Activated T-cell treated with anti-CD3 and anti-CD28 coated beads for 48 hours (primary cell): ENCODE data around the gene TRAK2.
A peak's percentile ranks its signal among the peaks of the same experiment; 100 is the strongest.
"Not testable (repeated sequence)": the region's sequence is repeated elsewhere in the genome, so short reads cannot be mapped to it uniquely, and the experiment has no call there.

ENCODE experiments used
- DNase-seq: peaks from one replicate; pipeline ENCODE4 v3.0.0-alpha.2; 2020; ENCODE audit warnings: low read depth

The TRAK2 gene

DNA sequence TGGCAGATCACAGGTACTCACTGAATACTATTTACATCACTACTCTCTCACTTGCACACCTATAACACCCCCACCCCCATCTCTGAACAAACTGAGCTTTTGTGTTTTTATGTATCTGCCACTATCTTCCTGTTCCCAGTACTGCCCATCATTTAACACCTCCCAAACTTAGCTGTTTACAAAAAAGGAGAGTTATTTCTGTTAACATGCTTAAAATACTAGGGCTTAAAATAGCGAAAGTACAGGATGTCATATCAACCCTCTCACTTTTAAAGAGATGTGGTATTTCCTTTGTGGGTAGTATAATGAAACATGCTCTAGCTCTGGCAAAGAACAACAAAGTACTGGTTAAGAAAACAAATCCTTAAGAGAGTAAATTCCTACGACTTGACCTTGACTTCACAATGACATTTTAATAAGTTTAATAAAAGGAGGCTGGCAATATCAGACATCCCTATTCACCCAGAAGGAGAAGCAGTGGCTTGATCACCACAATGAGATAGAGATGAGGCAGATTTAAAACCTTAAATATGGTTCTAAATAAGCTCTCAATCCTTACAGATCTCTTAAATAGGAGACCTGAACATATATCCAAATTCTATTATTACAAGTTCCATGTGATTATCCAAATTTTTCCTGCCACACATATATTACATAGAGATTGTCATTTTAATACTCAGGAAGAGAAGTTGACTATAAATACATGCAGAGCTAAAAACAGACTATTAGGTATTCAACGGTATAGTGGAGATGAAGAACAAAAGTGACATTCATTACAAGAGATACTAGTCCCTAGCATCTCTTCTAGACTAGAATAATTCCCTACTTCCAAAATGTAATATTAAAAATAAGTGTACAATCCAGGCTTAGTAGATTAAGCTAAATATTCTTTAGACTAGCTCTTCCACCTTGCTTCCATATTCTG lies 36.9 kb downstream of the TRAK2 start:
- DNase-seq = no peak

DNA sequence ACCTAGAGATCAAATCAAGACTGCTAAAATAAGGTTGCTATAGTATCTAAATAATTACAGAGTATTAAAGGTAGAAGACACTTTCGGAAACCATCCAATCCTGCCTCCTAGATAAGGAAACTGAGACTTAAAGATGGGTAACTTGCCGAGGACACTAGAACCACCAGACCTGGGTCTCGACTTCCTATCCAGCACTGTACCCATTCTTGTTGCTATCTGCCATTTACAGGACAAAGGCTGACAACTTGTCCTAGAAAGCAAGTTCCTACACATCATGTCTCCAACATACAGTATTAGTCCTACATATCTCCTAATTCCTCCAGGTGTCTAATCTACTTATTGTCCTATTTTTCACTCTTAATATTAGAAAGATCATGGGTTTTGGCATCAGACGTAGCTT lies 37.7 kb downstream of the TRAK2 start:
- DNase-seq = no peak

DNA sequence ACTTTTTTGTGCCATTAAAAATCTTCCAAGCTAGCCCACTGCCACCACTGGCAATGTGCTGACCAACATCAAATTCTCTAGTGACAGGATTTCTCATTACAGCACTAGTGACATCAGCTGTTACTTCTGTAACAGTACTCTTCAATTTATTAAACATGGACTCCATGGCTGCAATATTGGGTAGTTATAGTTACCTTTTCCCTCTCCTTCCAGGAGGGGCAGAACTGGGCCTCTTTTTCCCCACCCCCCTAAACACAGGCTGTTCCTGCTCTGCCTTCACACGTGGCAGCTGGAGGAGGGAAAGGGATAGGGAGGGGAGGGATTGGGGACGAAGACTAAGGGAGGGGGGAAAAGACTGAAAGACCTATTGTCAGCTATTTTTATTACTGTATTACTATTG lies 38.1 kb downstream of the TRAK2 start:
- no peak for DNase-seq

DNA sequence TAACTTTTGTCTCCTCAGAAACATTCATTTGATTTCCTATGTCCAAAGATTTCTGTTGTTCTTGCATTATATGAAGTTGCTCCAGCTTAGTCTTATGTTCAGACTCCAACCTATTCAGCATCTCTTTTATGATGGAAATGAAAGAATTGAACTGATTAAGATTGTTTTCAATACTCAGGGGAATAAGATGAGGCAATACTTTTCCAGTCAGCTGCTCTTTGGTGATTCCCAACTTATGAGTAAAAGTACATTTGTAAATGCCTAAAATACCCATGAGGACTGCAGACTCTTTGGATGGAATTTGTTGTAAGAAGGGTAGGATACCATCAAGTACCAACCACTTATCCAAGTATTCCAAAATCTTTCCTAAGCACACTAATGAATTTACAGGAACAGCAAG lies 39.8 kb downstream of the TRAK2 start:
- no peak for DNase-seq

DNA sequence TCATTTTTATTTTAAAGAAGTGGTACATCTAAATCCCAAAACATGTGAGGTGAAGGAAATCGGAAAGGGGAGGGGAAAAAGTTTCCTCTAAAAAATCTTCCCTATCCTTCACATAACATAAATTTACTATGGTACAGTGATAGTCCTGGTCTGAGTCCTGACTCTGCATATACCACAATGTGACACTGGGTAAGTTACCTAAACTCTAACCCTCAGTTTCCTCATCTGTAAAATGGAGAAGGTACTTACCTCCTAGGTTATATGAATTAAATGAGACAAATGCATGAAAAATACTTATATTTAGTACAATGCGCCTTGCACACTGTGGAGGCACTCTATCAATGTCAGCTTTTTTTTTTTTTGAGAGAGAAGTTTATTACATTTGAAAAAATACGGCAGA lies 42.3 kb downstream of the TRAK2 start:
- DNase-seq = no peak

DNA sequence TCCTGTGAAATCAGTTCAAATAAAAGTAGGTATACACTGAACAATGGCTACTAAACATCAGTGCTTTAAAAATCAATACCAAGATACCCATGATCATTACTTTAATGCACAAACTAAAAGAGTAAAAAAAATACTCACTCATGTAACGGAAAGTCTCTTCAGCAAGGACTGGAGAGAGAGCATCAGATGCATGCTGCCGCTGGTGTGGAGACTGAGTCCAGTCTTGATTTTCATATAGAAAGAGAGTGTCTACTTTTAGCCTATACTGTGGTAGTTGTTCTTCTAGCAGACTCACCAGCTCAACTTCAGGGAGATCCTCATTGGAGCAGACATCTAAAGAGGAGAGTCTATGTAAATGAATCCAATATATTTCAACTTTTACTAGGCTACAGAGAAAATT lies 44.0 kb downstream of the TRAK2 start:
- no peak for DNase-seq

DNA sequence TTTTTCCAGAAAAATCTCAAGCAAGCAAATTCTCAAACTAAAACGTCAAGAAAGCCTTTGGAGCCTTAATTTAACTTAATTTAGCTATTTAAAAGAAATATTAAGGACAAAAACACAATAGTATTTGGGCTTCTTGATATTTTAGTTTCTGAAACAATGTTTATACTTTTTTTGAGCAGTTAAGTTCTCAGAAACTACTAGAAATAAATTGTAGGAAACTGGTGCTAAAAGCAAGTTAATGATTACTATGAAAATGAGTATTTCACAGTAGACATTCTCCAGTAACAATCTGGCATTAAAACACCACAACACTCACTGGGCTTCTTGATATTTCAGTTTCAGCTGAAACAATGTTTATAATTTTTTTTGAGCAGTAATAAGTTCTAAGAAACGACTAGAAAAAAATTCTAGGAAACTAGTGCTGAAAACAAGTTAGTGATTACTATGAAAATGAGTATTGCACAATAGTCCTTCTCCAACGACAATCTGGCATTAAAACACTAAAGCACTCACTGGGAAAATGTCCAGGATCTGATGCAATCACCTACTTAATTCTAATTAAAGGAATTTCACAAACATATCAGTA lies 45.1 kb downstream of the TRAK2 start:
- DNase-seq = no peak

DNA sequence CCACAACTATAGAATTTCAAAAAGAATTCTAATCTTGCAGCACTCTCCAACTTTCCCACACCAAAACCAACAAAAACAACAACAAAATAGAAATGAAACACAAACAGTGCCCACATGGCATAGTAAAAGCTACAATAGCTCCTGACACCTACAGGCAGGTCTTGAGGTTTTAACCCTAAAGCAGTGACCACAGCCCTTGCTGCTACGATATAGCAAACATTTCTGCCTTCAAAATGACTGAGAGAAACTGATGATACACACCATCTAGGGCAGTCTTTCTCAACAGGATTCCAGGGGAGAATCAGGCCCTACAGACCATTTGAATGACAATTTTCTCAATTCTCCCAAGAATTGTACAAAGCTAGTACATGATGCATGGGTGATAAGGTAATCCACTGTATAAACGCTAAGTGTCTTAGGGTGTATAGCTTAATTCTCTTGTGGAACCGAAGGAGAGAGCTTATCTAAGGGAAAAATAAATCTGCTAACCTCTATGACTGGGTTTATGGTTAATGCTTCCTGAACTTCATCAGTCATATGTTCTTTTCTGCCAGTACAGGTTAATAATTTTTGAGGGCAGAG lies 46.5 kb downstream of the TRAK2 start:
- DNase-seq = no peak

DNA sequence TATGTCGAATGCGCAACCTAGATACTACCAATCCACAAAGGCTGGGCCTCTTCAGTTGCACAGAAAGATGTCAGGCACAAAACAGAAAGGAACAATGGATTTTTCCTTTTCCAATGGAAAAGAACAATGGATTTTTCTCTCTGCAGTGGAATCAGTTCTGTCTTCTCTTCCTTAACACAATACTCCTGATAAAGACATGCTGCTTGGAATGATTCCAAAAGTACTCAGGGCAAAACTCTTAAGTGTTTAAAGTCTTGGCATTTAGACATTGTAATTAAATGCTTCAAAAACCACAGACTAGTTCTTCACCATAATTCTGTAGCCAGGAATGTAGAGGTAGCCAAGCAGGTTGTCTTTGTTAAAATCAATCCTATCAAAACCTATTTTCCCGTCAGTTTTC lies 47.4 kb downstream of the TRAK2 start:
- DNase-seq = no peak

DNA sequence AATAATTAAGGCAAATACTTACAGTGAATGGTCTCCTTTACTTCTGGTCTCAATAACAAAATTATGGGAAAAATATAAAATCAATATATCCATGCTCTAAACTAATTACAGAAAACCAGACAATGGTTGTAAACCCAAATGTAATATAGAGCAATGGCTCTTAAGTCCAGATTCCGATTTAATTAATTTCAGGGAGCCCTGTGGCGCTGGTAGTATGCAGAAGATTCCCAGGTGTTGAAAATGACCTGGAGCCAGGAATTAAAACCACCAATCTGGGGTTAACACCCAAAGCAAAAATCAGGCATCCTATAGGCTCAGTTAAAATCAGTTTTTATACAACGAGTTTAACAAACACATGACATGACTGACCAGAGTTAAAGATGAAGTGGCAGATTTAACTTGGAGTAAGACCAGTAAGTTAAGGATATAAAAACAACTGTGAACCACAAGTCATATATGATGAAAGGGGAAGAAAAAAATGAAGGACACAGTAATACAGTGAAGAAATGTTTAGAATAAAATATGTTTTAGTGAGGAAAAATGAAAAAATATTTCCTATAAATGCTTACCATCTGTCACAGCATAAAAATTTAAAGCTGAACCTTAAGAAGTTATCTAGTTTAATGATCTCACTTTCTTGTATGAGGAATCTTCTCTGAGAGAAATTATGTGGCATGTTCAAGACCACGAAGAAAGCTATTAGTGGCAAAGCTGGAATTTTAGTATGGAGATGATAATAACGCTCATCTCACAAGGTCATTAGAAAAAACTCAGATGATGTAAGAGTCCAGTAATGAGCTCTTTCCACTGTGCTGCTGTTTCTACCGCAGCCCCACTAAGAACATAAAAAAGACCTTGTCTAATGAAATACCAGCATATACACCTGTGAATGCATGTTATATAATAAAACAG lies 48.4 kb downstream of the TRAK2 start:
- DNase-seq = no peak

DNA sequence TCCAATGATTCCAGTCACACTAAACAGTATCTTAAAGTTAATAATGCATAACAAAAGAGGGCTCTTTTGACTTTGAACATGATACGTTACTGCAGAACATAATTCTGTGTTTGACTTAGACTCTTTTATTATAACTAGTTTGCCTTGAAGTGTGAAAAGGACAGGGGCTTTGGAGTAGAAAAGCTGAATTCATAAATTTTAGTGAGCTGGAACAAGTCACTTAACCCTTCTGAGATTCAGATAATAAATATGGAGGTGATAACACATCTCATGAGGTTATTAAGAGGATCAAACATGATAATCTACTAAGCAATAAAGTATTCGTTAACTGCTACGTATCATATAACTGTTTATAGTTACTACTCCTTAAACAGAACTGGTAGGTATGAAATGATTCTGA lies 49.4 kb downstream of the TRAK2 start:
- no peak for DNase-seq

DNA sequence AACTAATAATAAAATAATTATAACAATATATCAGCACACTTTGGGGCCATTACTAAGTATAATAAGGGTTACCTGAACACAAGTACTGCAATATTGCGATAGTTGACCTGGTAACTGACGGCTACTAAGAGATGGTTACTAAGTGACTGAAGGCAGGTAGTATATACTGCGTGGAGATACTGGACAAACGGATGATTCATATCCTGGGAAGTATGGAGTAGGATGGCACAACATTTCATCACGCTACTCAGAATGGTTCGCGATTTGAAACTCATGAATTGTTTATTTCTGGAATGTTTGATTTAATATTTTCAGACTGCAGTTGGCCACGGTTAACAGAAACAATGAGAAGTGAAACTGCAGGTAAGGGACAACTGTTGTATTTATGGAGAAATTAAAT lies 54.7 kb downstream of the TRAK2 start:
- no peak for DNase-seq

DNA sequence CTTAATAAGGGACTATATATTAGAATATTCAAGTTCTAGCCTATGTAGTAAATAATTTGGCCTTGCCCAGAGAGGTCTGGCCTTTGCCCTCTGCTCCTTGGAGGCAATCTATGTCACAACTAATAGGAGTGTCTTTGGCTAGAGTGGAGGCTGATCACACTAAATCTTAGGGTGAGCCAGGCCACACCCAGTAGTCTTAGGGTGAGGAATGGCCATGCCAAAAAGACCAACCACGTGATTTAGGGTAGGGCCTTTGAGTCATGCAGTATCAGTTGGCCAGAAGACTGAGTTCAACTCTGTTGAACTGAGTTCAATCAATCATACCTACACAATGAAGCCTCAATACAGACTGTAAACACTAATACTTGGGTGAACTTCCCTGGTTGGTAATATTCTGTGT lies 68.1 kb downstream of the TRAK2 start:
- no peak for DNase-seq

DNA sequence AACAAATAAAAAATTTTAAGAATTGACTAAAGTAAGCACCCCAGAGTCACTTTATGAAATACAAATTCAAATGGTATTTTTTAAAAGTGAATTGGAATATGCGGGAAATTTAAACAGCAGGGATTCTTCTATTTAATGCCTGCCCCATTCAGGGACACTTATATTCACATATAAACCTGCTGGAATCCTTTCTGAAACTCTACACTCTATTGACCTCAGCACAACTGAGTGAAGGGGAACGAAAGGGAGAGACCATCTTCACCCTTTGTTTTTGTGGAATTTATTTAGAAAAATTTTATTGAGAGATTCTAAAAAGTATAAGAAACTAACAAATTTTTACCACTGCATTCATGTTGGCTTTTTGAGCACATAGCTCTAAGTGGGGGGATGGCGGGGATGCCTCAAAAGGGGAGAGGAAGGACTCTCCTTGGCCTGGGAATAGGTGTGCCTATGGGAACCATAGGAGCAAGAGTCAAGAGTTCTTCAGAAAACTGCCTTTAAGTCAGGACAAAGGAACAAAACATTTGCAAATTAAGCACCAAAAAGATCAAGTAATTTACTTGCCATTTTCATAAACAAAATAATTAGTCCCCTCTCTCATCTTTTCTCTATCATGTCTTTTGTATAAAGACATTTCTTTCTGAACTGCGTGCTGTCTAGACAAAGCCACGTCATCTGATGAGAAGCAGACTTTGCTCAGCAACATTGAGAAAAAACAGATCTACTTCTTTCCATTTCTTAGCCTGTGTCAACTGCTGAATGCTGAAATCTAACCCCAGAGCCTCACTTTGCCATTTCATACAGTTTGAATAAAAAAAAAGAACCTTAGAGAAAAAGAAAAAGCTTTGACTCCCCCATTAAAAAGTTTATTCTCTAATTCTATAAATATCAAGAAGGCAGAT lies 72.5 kb downstream of the TRAK2 start:
- DNase-seq = no peak

DNA sequence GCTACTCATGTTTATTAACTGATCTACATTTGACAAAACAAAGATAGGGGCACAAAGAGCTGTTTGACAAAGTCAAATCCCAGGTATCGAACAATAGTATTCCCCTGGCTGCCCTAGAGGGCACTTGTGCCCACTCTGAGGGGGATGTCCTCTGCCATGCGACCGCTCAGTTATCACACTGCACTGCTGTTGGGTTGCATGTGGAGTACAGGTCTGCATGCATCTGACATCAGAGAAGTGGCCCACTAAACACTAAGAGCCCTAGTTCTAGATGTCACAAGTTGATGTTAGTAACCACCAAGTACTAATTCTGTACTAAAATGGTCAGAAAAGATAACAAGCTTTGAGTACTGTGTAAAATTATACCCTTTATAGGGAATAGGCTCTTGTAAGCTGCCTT lies 74.0 kb downstream of the TRAK2 start:
- DNase-seq = no peak

DNA sequence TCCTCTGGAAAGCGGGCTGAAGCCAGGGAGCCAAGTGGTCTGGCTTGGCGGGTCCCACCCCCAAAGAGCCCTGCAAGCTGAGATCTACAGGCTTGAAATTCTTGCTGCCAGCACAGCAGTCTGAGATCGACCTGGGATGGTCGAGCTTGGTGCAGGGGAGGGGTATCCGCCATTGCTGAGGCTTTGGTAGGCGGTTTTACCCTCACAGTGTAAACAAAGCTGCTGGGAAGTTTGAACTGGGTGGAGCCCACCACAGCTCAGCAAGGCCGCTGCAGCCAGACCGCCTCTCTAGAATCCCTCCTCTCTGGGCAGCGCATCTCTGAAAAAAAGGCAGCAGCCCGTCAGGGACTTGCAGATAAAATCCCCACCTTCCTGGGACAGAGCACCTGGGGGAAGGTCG lies 81.5 kb downstream of the TRAK2 start:
- no peak for DNase-seq

DNA sequence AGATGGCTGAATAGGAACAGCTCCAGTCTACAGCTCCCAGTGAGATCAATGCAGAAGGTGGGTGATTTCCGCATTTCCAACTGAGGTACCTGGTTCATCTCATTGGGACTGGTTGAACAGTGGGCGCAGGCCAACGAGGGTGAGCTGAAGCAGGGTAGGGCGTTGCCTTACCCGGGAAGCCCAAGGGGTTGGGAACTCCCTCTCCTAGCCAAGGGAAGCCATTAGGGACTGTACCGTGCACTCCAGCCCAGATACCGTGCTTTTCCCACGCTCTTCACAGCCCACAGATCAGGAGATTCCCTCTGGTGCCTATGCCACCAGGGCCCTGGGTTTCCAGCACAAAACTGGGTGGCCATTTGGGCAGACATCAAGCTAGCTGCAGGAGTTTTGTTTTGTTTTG lies 81.9 kb downstream of the TRAK2 start:
- not testable (repeated sequence) for DNase-seq

DNA sequence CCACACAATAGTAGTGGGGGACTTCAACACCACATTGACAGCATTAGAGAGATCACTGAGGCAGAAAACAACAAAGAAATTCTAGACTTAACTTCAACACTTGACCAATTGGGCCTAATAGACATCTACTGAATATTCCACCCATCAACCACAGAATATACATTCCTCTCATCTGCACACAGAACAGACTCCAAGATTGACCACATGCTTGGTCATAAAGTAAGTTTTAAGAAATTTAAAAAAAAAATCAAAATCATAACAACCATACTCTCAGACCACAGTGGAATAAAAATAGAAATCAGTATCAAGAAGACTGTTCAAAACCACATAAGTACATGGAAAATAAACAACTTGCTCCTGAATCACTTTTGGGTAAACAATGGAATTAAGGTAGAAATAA lies 85.1 kb downstream of the TRAK2 start:
- DNase-seq = no peak

DNA sequence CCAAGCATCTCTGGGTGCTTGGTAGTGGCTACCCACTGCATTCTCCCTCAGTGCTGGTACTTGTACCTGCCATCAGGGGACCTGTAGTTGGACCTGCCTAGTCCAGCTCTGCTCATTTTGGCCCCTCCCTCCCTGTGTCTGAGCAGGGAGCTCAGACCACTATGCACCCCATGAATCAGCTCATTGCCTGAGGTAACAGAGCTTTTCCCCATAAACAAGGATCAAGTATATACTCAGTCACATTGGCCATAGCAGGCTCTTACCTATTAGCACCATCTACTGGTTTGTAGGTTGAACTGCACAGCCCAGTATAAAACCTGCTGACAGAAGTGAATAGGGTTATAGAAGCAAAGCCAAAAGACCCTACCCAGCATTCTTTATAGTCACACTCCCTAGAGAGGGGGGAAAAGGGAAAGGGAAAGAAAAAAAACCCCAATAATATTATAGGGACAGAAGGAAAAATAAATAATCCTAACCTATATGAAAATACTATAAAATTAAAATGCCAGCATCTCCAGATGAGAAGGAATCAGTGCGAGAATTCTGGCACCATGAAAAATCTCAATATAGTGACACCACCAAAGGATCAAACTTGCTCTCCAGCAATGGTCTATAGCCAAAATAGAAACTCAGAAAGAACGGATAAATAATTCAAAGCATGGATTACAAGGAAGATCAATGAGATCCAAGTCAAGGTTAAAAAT lies 87.2 kb downstream of the TRAK2 start:
- DNase-seq = peak; percentile 2

DNA sequence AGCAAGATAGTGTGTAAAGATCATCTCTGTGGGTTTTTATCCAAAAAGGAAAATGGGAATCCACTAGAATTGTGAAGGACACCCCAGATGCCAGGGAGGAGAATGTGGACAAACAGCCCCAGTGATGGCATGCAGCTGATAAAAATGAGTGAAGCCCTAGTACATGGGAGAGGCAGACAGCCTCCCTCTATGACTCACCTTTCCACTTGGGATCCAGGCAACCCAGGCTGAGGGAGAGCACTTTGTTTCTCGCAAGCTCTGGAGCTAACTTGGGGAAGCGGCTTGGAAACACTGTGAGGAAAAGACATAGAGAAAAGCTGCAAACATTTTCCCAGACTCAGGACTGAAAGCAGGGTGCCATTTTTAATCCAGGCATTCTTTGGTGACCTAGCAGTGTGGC lies 88.9 kb downstream of the TRAK2 start:
- no peak for DNase-seq
